GM19455 (cell line): ENCODE measurements around the gene AGBL4.

ENCODE experiments used
- ATAC-seq: cut with Tn5 transposase; IDR thresholded peaks from one replicate; pipeline ENCODE4 v1.9.1; 2021; ENCODE audit not compliant: unreplicated experiment

AGBL4 gene

GRCh38 chr1:48568501-48568900, 1455.3 kb downstream of the AGBL4 start:
- no peak for ATAC-seq

- no peak for ATAC-seq
Measured at GRCh38 chr1:48566492-48566891, 1457.3 kb downstream of the AGBL4 start.

- ATAC-seq = no peak
Measured at GRCh38 chr1:48563021-48563420, 1460.7 kb downstream of the AGBL4 start.

- no peak for ATAC-seq
Measured at GRCh38 chr1:48561444-48561843, 1462.3 kb downstream of the AGBL4 start.

- ATAC-seq = no peak
Measured at GRCh38 chr1:48560577-48560976, 1463.2 kb downstream of the AGBL4 start.

GRCh38 chr1:48560116-48560515, 1463.6 kb downstream of the AGBL4 start:
- ATAC-seq = no peak

GRCh38 chr1:48558366-48558765, 1465.4 kb downstream of the AGBL4 start:
- no peak for ATAC-seq

GRCh38 chr1:48556186-48556850, 1467.4 kb downstream of the AGBL4 start:
- ATAC-seq = no peak

GRCh38 chr1:48555271-48555670, 1468.5 kb downstream of the AGBL4 start:
- no peak for ATAC-seq

GRCh38 chr1:48552903-48553606, 1470.7 kb downstream of the AGBL4 start:
- no peak for ATAC-seq

GRCh38 chr1:48552420-48552819, 1471.3 kb downstream of the AGBL4 start:
- no peak for ATAC-seq

GRCh38 chr1:48548985-48549384, 1474.8 kb downstream of the AGBL4 start:
- ATAC-seq = no peak

- ATAC-seq = no peak
Measured at GRCh38 chr1:48547561-48548220, 1476.1 kb downstream of the AGBL4 start.

- ATAC-seq = no peak
Measured at GRCh38 chr1:48543854-48544253, 1479.9 kb downstream of the AGBL4 start.

- no peak for ATAC-seq
Measured at GRCh38 chr1:48540587-48540986, 1483.2 kb downstream of the AGBL4 start.

GRCh38 chr1:48536477-48536876, 1487.3 kb downstream of the AGBL4 start:
- no peak for ATAC-seq

- no peak for ATAC-seq
Measured at GRCh38 chr1:48532976-48533375, 1490.8 kb downstream of the AGBL4 start.

GRCh38 chr1:48530727-48531351, 1492.9 kb downstream of the AGBL4 start:
- ATAC-seq = peak; percentile 73

GRCh38 chr1:48527051-48527450, 1496.7 kb downstream of the AGBL4 start:
- no peak for ATAC-seq

- no peak for ATAC-seq
Measured at GRCh38 chr1:48526008-48526710, 1497.6 kb downstream of the AGBL4 start.

- ATAC-seq = no peak
Measured at GRCh38 chr1:48524892-48525467, 1498.8 kb downstream of the AGBL4 start.
